Activated T-helper 1 cell treated with anti-CD3 and anti-CD28 coated beads, Interleukin-2, amount 50 U/mL, for 16 hours (primary cell): Measurements from ENCODE around the gene PPP3R1.

Experiments used
- DNase-seq, 2 donors: peaks; one replicate each; pipeline ENCODE4 v3.0.0-alpha.2; 2020; ENCODE audit warnings: low read depth in 1 of 2, low spot score in 1 of 2

The PPP3R1 gene

DNA sequence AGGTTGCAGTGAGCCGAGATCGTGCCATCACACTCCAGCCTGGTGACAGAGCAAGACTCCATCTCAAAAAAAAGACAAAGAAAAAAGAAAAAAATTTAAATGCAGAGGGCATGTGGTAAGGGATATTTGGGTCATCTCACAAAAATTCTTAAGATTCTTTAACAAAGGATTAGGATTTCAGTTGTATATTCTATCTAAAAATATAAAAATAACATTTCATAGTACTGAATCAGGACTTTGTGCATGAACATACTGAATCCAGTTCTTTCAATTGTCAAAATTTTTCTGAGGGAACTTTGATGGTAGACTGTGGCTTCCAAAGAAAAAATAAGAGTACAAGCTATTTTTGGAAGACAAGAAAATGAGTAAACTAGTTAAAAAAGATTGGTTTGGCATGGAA, 6.5 kb upstream of the PPP3R1 start:
- no peak for DNase-seq

DNA sequence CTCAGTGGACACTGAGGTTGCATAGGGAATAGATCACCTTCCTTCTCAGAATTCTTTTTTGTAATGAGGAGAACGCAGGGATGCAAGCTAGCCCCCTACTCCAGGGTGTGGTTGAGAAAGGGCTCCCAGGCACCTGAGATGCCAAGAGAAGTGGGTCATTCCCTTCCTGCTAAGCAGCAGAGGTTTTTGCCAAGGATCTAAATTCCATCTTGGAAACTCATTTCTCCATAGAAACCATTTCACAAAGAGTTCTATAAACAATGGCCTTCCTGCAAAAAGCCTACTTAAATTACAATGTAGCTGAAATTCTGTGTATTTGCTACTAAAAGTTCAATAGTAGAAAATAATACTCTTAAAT, 3.7 kb upstream of the PPP3R1 start:
- DNase-seq: no peak

DNA sequence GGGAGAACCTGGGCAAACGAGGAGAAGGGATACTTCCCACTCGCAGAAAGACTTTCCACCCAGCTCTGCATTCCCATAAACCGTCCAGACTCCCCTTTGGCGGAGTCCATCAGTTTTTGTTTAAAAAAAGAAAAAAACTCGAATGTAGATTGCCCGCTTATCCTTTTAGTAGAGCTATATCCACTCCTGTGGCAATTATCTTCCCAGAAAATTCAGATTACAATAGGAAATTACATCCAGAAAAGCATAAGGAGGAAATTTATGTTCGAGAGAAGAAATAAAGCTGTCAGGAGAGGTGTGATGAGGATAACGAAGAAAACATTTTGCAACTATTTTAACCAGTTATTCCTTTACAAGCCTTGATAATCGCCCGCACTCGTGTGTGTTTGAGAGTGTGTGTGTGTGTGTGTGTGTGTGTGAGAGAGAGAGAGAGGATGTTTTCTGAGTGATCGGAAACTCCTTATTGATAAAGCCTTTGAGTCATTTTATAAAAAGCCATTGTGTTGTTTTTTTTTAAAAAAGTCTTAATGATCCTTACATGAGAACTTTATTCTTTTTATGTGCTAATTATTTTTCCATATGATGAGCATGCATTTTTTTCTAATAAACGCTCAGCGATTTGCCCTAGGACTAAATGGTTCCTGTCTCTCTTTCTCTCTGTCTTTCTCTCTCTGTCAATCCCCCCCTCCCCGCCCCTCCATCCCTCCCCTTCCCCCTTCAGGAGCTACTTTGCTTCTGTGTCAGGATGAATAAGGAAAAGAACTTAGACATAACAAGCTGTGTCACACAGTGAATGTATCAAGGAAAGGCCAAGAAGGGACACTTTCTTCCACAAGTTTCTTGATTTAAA, 1.1 kb upstream of the PPP3R1 start:
- no peak for DNase-seq

DNA sequence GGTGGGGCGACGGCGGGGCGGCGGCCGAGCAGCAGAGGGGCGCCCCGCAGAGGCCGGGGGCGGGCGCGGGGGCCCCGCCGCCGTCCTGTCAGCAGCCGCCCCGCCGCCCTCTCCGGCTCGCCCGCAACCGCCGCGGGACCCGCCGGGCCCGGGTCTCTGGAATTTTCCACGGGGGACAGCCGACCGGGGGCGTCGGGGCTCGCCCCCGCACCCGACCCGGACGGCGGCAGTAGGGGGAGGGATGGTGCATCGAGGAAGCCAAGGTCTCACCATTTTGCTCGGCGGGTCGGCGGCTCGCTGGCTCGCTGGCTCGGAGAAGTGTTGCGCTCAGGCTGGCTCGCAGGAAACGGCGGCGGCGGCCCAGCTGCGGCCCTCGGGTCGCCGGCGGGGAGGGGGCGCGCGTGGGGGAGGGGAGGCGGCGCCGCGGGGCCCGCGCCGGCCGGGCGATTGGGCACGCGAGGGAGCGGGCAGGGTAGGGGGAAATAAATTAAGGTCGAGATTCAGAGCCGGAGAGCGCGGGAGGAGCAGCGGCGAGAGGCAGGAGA, 405 bp downstream of the PPP3R1 start:
- DNase-seq: peak; percentile 12 to 31

DNA sequence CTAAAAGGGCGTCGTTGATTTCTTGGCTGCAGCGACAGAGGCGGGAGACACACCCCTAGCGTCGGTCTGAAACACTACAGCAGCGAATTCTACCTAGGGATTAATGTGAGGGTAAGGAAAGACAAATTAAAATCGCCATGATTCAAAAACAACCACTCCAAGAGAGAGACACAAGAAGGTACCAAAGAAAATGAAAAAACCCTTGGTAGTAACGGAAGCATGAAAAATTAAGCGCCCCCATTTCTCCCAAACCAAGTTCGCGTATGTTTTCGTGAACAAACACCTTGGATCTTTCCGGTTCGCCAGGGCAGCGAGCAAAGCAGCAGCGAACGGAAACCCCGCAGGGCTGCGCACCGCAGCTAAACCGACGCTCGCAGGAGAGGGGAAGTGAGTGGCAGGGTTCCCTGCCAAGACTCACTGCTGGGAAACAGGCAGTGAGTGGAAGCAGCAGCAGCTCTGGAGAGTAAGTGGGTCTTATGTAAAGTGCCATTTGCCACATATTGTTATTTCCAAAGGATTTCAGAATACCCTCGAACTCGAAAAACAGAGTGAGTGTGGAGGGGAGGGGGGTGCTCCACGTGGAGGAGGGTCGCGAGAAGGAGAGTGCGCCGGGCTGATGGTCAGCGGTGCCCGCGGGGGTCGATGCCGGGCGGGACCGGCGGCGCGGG, 1.0 kb downstream of the PPP3R1 start:
- DNase-seq: peak; percentile 39 to 62

DNA sequence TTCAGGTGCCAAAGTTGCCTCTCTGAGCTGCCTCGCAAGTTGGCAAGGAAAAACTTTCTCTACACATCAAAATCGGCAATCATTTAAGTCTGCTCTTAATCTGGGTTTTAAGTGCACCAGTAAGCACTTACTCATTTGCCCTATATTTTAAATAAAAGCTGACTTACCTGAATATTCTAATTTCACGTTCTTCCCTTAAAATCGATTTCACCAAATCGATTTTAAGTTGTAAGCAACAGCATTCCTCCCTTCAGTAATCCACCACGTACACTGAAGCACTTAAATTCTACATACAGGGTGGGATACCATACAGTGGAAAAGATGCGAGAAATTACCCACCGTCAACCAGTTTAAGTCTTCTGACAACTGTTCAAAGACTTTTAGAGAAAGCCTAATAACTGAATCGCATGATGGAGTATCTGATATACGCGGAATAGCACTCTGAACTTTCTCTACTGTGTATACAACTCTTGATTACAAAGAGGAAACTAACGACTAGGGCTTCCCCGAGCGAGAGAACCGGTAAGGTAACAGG, 1.6 kb downstream of the PPP3R1 start:
- no peak for DNase-seq

DNA sequence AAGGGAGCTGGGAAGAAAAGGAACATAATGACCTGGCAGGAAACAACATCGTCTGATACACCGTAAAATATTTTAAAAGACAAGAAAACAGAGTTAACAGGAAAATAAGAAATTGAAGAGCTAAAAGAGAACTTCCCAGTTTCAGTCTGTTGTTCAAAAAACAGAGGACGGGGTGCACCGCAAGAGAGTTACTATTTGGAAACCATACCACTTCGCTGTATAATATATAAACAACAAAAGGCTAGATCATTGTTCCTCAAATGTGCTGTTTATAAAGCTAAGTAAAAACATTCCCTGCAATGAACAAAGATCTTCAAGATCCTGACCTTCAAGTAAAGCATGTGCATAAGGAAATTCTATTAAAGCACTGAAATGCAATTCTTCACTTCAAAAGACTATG, 2.1 kb downstream of the PPP3R1 start:
- DNase-seq: no peak

DNA sequence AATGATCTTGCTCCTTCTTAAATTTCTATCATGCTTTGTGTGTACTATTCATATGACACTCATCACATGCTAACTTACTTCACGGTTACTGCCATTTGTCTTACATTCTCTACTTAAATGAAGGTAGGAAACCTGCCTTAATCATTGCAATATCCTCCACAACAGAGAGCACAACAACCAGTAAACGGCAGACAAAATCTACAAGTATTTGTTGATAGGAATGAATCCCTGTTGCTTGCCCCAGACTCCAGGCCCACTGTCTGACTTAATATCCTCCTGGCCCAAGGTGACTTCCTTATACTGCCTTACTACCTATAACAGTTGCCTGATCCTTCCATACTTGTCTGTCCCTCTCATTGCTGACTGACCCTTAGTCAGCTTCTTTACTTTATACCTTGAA, 3.5 kb downstream of the PPP3R1 start:
- DNase-seq: no peak

DNA sequence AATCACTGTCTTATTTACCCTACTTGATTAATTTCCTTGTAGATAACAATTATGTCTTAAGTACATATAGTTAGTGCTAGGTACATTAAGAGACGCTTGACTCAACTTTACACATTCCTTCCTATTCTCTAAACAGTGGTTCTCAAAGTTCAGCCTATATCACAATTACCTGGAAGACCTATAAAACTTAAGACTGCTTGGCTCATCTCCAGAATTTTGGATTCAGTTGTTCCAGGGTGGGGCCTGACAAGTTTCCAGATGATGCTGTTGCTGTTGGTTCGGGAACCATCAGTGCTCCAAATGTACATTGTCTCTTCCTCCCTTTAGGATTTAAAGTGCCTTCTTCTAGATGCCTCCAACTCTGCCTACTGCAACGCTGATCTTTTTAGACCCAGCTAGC, 4.0 kb downstream of the PPP3R1 start:
- no peak for DNase-seq

DNA sequence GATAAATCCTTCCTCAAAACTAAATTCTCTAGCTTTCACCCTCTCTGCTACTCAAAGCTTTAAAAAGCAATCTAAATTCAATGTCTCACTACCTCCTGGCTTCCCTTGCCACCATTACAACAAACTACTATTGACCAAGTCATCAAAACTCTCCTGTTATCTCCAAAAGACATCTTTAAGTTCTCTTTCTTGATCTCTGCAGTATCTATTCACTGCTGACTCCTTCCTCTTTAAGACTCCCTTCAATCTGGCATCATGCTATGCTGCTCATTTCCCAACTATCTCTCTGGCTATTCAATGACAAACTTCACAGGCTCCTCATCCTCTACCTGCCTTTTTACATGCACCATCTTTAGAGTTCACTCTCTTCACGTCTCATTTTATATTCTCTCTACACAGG, 5.9 kb downstream of the PPP3R1 start:
- no peak for DNase-seq

DNA sequence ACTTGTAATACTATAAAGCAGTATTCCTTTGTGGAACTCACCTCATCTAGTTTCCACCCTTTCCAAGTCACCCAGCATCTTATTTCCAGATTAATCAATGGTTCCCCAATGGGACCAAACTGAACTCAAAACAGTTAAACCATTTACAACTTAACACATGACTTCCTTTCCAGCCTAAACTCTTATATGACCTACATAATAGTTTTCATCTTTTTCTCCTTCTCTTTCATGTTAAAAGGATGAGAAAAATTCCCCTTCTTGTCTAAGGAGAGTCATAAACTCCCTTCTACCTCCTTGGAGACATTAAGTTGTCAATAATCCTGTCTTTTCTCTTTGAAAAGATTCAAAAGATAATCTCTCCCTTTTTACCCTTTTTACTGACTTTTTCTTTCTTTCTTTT, 6.7 kb downstream of the PPP3R1 start:
- DNase-seq: no peak

DNA sequence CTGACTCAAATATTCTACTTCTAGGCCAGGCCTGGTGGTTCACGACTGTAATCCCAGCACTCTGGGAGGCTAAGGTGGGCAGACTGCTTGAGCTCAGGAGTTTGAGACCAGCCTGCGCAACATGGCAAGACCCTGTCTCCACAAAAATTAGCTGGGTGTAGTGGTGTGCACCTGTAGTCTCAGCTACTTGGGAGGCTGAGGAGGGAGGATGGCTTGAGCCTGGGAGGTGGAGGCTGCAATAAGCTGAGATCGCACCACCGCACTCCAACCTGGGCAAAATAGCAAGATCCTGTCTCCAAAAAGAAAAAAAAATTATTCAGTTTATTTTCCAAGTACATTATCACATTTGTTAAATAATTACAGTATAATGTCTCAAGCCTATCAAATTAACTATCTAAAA, 7.3 kb downstream of the PPP3R1 start:
- DNase-seq: no peak

DNA sequence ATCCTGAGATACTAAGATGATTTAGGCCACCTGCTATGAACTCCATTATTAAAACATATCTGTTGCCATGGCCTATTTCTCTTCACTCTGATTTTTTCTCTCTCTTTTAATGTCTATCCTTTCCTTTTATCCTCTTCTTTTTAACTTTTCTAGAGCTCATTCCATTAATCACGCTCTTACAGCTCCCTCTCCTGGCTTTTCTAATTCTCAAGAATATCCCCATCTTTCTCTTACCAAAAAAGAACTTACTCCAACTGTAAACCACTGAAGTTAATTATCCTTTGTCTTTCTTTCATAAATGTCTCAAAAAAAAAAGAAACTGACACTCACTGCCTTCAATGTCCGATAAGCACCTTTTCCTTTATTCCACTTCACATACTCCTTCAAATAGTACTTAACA, 7.9 kb downstream of the PPP3R1 start:
- no peak for DNase-seq

DNA sequence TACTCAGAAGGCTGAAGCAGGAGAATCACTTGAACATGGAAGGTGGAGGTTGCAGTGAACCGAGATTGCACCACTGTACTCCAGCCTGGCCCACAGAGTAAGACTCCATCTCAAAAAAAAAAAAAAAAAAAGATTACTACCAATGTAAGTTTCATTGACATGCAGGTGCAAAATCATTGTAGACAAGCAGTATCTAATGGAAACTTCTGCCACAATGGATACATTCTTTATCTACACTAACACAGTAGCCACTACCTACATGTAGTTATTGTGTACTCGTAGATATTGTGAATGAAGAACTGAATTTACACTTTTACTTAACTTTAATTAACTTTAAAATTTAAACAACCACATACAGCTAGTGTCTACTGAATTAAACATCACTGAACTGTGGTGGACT, 10.6 kb downstream of the PPP3R1 start:
- no peak for DNase-seq

DNA sequence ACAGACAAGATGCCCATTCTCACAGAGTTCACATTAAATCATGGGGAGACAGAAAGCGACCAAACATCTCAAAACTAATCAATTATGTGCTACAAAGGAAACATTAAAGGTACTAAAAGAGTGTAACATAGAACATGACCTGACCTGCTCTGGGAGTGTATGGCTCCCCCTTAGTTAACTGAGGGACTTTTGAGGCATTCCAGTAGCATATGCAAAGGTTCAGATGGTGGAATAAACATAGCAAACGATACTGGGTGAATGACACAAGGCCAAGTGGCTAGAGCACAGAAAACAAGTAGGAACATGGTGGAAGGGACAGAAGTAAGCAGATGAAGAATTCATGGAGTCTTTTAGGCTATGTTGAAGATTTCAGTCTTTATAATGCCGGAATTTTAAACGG, 11.9 kb downstream of the PPP3R1 start:
- DNase-seq: no peak

DNA sequence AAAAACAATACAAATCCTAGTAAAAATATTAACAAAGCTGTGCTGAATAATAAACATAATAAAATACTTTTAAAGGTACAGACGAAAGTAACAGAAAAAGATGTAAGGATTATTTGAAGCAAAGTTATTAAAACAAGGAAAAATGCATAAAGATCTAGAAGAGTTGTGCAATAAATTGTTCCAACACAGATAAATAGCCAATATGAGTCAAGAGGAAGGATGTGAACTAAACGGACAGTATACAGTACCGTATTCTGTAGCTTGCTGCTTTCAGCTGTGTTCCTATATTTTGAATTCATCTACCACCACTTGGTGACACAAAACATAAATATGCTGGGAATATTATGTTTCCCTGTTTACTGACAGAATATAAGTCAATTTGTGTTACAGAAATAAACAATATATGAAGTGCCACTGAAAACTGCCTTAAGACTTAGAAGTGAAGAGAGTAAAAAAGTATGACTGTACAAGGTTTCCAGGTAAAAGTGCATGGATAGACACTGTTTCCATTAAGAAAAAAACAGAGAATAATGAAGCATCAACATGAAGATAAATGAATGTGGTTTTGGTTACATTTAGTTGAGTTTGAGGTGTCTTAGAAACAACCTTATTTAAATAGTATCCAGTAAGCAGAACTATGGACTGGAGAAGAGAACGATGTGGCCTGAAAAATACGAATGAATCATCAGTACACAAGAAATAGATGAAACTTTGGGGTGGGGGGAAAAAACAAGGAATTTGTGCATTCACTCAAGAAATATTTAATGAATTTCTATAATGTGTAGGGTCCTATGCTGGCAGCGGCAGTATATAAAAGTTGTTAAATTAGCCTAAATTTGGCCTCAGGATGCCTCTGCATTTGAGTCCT, 13.1 kb downstream of the PPP3R1 start:
- DNase-seq: no peak

DNA sequence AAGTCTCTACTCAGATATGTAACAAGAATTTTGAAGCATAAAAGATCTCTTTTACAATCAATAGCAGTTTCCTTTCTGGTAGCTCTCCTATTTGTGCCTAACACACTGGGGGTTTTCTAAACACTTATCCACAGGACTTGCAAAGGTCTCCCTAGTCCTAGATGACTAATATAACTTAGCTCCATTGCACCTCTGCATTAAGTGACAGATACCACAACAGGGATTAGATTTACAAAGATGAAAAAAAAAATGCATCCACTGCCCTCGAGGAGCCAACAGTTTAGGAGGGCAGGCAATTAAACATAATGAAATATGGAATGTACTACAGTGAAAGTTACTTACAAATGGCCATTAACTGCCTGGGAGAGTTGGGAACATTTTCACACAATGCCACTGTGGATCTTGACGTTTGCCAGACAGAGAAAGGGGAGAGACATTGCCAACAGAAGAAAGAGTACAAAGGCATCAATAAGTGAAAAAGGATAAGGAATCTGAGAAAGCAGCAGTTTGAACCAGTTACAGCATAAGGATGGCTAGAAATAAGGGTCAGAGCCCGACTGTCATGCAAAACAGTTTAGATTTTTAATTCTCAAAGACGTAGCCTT, 14.3 kb downstream of the PPP3R1 start:
- DNase-seq: no peak

DNA sequence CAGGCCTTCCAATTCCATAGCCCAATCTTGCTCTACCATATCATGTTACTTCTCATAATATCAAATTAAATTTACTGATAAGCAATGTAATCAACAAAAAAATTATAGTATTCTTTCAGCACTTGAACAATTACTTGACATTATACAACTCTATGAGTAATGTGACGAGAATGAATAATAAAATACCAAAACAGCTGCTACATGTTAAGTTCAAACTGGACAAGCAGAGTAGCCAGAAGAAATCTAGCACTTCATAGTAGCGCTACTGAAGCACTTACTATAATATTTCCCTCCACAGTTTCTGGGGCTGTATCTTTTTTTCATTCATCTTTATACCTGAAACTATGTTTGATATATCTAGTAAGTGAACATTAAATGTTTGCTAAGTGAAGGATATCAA, 14.9 kb downstream of the PPP3R1 start:
- no peak for DNase-seq

DNA sequence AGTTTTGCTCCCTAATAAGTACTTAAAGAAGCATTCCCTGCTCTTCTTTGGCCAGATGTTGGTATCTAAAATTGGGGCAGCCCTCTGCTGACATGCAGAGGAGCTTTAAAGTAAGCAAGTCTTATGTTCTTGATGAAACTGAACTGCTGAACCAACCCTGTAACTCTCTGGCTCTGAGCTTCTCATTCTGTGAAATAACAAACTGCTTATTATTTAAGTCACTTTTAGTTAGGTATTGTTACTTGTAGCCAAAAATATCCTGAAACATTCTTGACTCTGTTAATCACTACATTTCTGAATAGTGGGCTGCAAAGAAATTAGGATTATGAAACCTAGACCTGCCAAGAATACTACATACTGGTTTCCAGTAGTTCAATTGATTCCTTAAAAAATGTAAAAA, 15.5 kb downstream of the PPP3R1 start:
- no peak for DNase-seq

DNA sequence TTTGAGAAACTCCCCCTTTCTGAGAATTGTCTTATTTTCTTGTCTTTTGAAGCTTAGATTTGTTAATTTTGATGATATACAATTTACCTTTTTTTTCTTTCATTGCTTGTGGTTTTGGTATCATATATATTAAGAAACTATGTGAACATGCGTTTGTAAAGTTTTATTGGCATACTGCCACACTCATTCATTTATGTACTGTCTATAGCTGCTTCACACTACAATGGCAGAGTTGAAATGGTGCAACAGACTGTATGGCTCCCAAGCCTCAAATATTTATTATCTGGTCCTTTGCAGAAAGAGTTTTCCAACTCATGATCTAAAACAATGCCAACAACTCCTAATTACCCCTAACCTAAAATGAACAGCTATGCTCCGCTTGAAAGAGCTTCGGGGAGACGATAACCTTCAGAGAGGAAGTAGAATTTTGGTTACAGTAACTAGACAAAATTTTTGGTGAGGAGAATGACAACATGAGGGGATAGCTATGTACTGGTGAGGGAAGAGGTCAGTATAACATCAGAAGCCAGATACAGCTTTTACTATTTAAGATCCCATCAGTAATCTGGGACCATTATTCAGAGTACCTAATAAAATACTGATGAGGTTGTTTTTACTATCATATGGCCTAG, 16.1 kb downstream of the PPP3R1 start:
- DNase-seq: no peak

DNA sequence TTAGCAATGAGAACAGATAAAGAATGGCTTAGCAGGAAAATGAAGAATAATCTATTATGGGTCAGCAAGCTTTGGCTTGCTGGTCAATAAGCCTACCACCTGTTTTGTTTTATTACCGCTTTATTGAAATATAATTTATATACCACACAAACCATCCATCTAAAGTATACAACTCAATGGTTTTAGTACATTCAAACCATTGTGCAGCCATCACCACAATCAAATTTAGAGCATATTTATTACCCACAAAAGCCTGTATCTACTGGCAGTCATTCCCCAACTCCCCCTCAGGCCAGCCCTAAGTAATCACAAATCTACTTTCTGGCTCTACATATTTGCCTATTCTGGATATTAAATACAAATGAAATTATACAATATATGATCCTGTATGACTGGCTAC, 17.2 kb downstream of the PPP3R1 start:
- DNase-seq: no peak
